ENCODE results near the gene SEMA3A.
"Not testable (repeated sequence)": the region's sequence is repeated elsewhere in the genome, so short reads cannot be mapped to it uniquely, and the experiment has no call there.

SEMA3A gene

GRCh38 chr7:84062489-84062901, 132.1 kb downstream of the SEMA3A start:
- not testable (repeated sequence) for DNase-seq (ENCODE audit: low read depth)

GRCh38 chr7:84060760-84061261, 133.8 kb downstream of the SEMA3A start:
- no peak for DNase-seq (ENCODE audit: low read depth)

GRCh38 chr7:84060000-84060399, 134.6 kb downstream of the SEMA3A start:
- no peak for DNase-seq (ENCODE audit: low read depth)

GRCh38 chr7:84058311-84059076, 136.1 kb downstream of the SEMA3A start:
- DNase-seq (ENCODE audit: low read depth), result no peak

- no peak for DNase-seq (ENCODE audit: low read depth)
Observed at GRCh38 chr7:84057576-84057975, 137.0 kb downstream of the SEMA3A start.

GRCh38 chr7:84055904-84056605, 138.5 kb downstream of the SEMA3A start:
- DNase-seq (ENCODE audit: low read depth), result no peak

- DNase-seq (ENCODE audit: low read depth), result not testable (repeated sequence)
Observed at GRCh38 chr7:84055199-84055598, 139.4 kb downstream of the SEMA3A start.

GRCh38 chr7:84049071-84049836, 145.3 kb downstream of the SEMA3A start:
- no peak for DNase-seq (ENCODE audit: low read depth)

- DNase-seq (ENCODE audit: low read depth), result no peak
Observed at GRCh38 chr7:84047085-84047484, 147.5 kb downstream of the SEMA3A start.

- no peak for DNase-seq (ENCODE audit: low read depth)
Observed at GRCh38 chr7:84044834-84045233, 149.8 kb downstream of the SEMA3A start.

- DNase-seq (ENCODE audit: low read depth), result no peak
Observed at GRCh38 chr7:84043661-84044191, 150.9 kb downstream of the SEMA3A start.

GRCh38 chr7:84042110-84042539, 152.5 kb downstream of the SEMA3A start:
- no peak for DNase-seq (ENCODE audit: low read depth)

GRCh38 chr7:84041649-84042048, 152.9 kb downstream of the SEMA3A start:
- DNase-seq (ENCODE audit: low read depth), result no peak

GRCh38 chr7:84040355-84040754, 154.2 kb downstream of the SEMA3A start:
- DNase-seq (ENCODE audit: low read depth), result no peak

- DNase-seq (ENCODE audit: low read depth), result no peak
Observed at GRCh38 chr7:84039432-84039831, 155.2 kb downstream of the SEMA3A start.

GRCh38 chr7:84027678-84028077, 166.9 kb downstream of the SEMA3A start:
- DNase-seq (ENCODE audit: low read depth), result no peak

- DNase-seq (ENCODE audit: low read depth), result peak; percentile 81
Observed at GRCh38 chr7:84025332-84025927, 169.2 kb downstream of the SEMA3A start.

- no peak for DNase-seq (ENCODE audit: low read depth)
Observed at GRCh38 chr7:84022684-84023308, 171.8 kb downstream of the SEMA3A start.

GRCh38 chr7:84022009-84022408, 172.6 kb downstream of the SEMA3A start:
- DNase-seq (ENCODE audit: low read depth), result no peak

GRCh38 chr7:84021292-84021908, 173.2 kb downstream of the SEMA3A start:
- DNase-seq (ENCODE audit: low read depth), result no peak

- DNase-seq (ENCODE audit: low read depth), result no peak
Observed at GRCh38 chr7:84017651-84018050, 176.9 kb downstream of the SEMA3A start.
